HepG2 (cell line): Measurements from ENCODE around the gene FAM53C. TPM values are rescaled to one million over a fixed set of nuclear protein-coding genes. Genes with fewer than 3 reads are reported as not detected.
A peak's percentile ranks its signal among the peaks of the same experiment; 100 is the strongest.

Experiments used
- ATAC-seq: fragments of 200-7000 bp; cut with Tn5 transposase; 3 replicates; pipeline ENCODE4 v1.9.1; 2020; ENCODE audit warnings: mild to moderate bottlenecking, moderate library complexity
- BruUV-seq: library from RNA; stranded (reverse); fragments of 400-500 nt; replicated peaks from 2 replicates; lab custom pipeline; 2021; lab: Mats Ljungman, UMichigan
- CTCF ChIA-PET: fragments of 300-600 bp; formaldehyde crosslinking; extraction: SDS; loops from one replicate; lab custom pipeline; 2021; ENCODE audit warnings: low total read pairs, inconsistent platforms, low intra/inter-chr PET ratio; lab: Yijun Ruan, JAX
- POLR2A ChIA-PET: fragments of 350-600 bp; sonication (Branson Sonifier 250); formaldehyde crosslinking; loops from one replicate; lab custom pipeline; 2020; ENCODE audit warnings: antibody characterized with exemption, inconsistent platforms; lab: Yijun Ruan, JAX
- DNase-seq: peaks from one replicate; pipeline ENCODE4 v3.0.0-alpha.2; 2015; ENCODE audit warnings: low spot score
- FAIRE-seq: peaks from 3 replicates; lab custom pipeline; 2011; peaks lifted over from hg19 to GRCh38; lab: Jason Lieb, UNC
- H2AFZ ChIP-seq: one replicate; pipeline ENCODE4 v1.6.1; 2011; ENCODE audit warnings: low read length, inconsistent platforms
- H3K27ac ChIP-seq: fragments of 300-600 bp; 3 replicates; pipeline ENCODE4 v1.8.0; 2011; ENCODE audit warnings: mixed run types, mild to moderate bottlenecking, mixed read lengths, low read length, inconsistent platforms; ENCODE audit not compliant: insufficient read depth; ENCODE audit errors: extremely low read length
- H3K27me3 ChIP-seq, 2 experiments: fragments of 200-600 bp in 1 of 2; 2 replicates in 1 of 2; 3 replicates in 1 of 2; pipeline versions ENCODE4 v1.6.0 to v1.8.0; 2011; ENCODE audit warnings: low read length in 2 of 2, mild to moderate bottlenecking in 2 of 2, moderate library complexity in 2 of 2, inconsistent platforms in 1 of 2; ENCODE audit not compliant: insufficient read depth in 2 of 2, control insufficient read depth in 1 of 2
- H3K36me3 ChIP-seq, 2 experiments: fragments of 200-600 bp in 1 of 2; replicated peaks in 1 of 2; 2 replicates in 1 of 2; 3 replicates in 1 of 2; pipeline versions ENCODE4 v1.5.1 to v1.8.0; 2011; ENCODE audit warnings: low read length in 2 of 2, inconsistent platforms in 1 of 2; ENCODE audit not compliant: insufficient read depth in 2 of 2, control insufficient read depth in 1 of 2
- H3K4me1 ChIP-seq: 2 replicates; pipeline ENCODE4 v1.5.1; 2012; ENCODE audit warnings: low read length, inconsistent platforms; ENCODE audit not compliant: insufficient read depth
- H3K4me2 ChIP-seq: 2 replicates; pipeline ENCODE4 v1.6.0; 2011; ENCODE audit warnings: low read depth, low read length, inconsistent platforms
- H3K4me3 ChIP-seq, 3 experiments: fragments of 200-600 bp in 1 of 3; sonication (generic), shearing (Covaris generic) in 1 of 3; replicated peaks in 1 of 3; 2 replicates each; pipeline ENCODE4 v1.5.1; 2011 to 2016; ENCODE audit warnings: low read length in 3 of 3, inconsistent platforms in 2 of 3, low read depth in 2 of 3, mild to moderate bottlenecking in 2 of 3, control low read depth in 1 of 3, mixed read lengths in 1 of 3; ENCODE audit not compliant: insufficient read depth in 1 of 3
- H3K79me2 ChIP-seq: one replicate; pipeline ENCODE4 v1.6.1; 2011; ENCODE audit warnings: low read length, inconsistent platforms; ENCODE audit not compliant: insufficient read depth
- H3K9ac ChIP-seq: 2 replicates; pipeline ENCODE4 v1.6.0; 2011; ENCODE audit warnings: mild to moderate bottlenecking, low read depth, low read length, inconsistent platforms; ENCODE audit not compliant: insufficient read depth
- H3K9me3 ChIP-seq: 2 replicates; pipeline ENCODE4 v1.5.1; 2012; ENCODE audit warnings: mild to moderate bottlenecking, low read length
- H4K20me1 ChIP-seq: 2 replicates; pipeline ENCODE4 v1.6.0; 2011; ENCODE audit warnings: inconsistent platforms, mild to moderate bottlenecking, low read length, moderate library complexity; ENCODE audit not compliant: insufficient read depth
- ATRX ChIP-seq: sonication (generic); formaldehyde crosslinking; IDR thresholded peaks from 2 replicates; pipeline ENCODE4 v1.4.0; 2020; ENCODE audit warnings: missing genetic modification reagents, borderline replicate concordance
- BORCS8-MEF2B ChIP-seq: sonication (generic); formaldehyde crosslinking; IDR thresholded peaks from 2 replicates; pipeline ENCODE4 v1.8.0; 2022; ENCODE audit warnings: mild to moderate bottlenecking, missing genetic modification reagents
- CREM ChIP-seq, 2 experiments: sonication (generic) in 1 of 2; formaldehyde crosslinking in 1 of 2; IDR thresholded peaks; 2 replicates each; pipeline versions ENCODE4 v1.4.0 to v1.6.1; 2016 to 2020; ENCODE audit warnings: antibody characterized with exemption in 1 of 2, mild to moderate bottlenecking in 1 of 2, missing genetic modification reagents in 1 of 2
- ETV6 ChIP-seq: sonication (generic); formaldehyde crosslinking; conservative IDR thresholded peaks from 2 replicates; pipeline ENCODE4 v1.4.0; 2020; ENCODE audit warnings: missing genetic modification reagents
- GABPB1 ChIP-seq: IDR thresholded peaks from 2 replicates; pipeline ENCODE4 v1.6.1; 2016; ENCODE audit warnings: mild to moderate bottlenecking, missing genetic modification reagents, moderate library complexity, missing compliant biosample characterization
- GATAD1 ChIP-seq: IDR thresholded peaks from 2 replicates; pipeline ENCODE4 v1.6.1; 2016; ENCODE audit warnings: missing genetic modification reagents, missing compliant biosample characterization
- IRX3 ChIP-seq: sonication (generic); formaldehyde crosslinking; IDR thresholded peaks from 2 replicates; pipeline ENCODE4 v1.8.1; 2023; ENCODE audit warnings: mild to moderate bottlenecking, low read depth, missing genetic modification reagents, borderline replicate concordance
- MAZ ChIP-seq, 2 experiments: sonication (generic) in 1 of 2; formaldehyde crosslinking in 1 of 2; IDR thresholded peaks; 2 replicates each; pipeline versions ENCODE4 v1.5.0 to v1.6.1; 2012 to 2020; ENCODE audit warnings: low read depth in 2 of 2, mild to moderate bottlenecking in 2 of 2, borderline replicate concordance in 1 of 2, improper control_type of control experiment in 1 of 2, low read length in 1 of 2, missing genetic modification reagents in 1 of 2, moderate library complexity in 1 of 2
- NFIB ChIP-seq: sonication (generic); formaldehyde crosslinking; IDR thresholded peaks from 2 replicates; pipeline ENCODE4 v1.9.0; 2021; ENCODE audit warnings: missing genetic modification reagents, mild to moderate bottlenecking, borderline replicate concordance
- PHF21A ChIP-seq: sonication (generic); formaldehyde crosslinking; IDR thresholded peaks from 2 replicates; pipeline ENCODE4 v1.5.0; 2020; ENCODE audit warnings: mild to moderate bottlenecking, missing genetic modification reagents
- SIN3B ChIP-seq: fragments of 150-350 bp; IDR thresholded peaks from 2 replicates; pipeline ENCODE4 v1.6.1; 2014; ENCODE audit warnings: low read length
- SMYD3 ChIP-seq: sonication (generic); formaldehyde crosslinking; IDR thresholded peaks from 2 replicates; pipeline ENCODE4 v1.8.1; 2023; ENCODE audit warnings: mild to moderate bottlenecking, missing genetic modification reagents
- TCF12 ChIP-seq, 2 experiments: fragments of 450-650 bp in 1 of 2; sonication (generic) in 1 of 2; formaldehyde crosslinking in 1 of 2; IDR thresholded peaks; 2 replicates each; pipeline versions ENCODE4 v1.6.1 to v1.8.0; 2017 to 2022; ENCODE audit warnings: antibody characterized with exemption in 1 of 2, mild to moderate bottlenecking in 1 of 2, missing genetic modification reagents in 1 of 2, moderate library complexity in 1 of 2
- THAP11 ChIP-seq: IDR thresholded peaks from 2 replicates; pipeline ENCODE4 v1.6.1; 2016; ENCODE audit warnings: missing biosample characterization, missing genetic modification reagents
- U2AF1 ChIP-seq: fragments of 200-400 bp; formaldehyde crosslinking; optimal IDR thresholded peaks from 2 replicates; pipeline ENCODE3; 2017; ENCODE audit warnings: mild to moderate bottlenecking, low read depth, low read length
- YEATS4 ChIP-seq: sonication (generic); formaldehyde crosslinking; IDR thresholded peaks from 2 replicates; pipeline ENCODE4 v1.4.0; 2020; ENCODE audit warnings: missing genetic modification reagents, borderline replicate concordance
- ZBTB38 ChIP-seq: sonication (generic); formaldehyde crosslinking; IDR thresholded peaks from 2 replicates; pipeline ENCODE4 v1.5.1; 2020; ENCODE audit warnings: mild to moderate bottlenecking, missing genetic modification reagents
- ZFX ChIP-seq: sonication (generic); formaldehyde crosslinking; IDR thresholded peaks from 2 replicates; pipeline ENCODE4 v1.4.0; 2020; ENCODE audit warnings: mild to moderate bottlenecking, low read depth, missing genetic modification reagents, moderate library complexity
- ZNF143 ChIP-seq: sonication (generic); formaldehyde crosslinking; IDR thresholded peaks from 2 replicates; pipeline ENCODE4 v1.4.0; 2020; ENCODE audit warnings: missing genetic modification reagents
- ZNF33A ChIP-seq: sonication (generic); formaldehyde crosslinking; IDR thresholded peaks from 2 replicates; pipeline ENCODE4 v1.5.1; 2020; ENCODE audit warnings: missing genetic modification reagents, mild to moderate bottlenecking, moderate library complexity, borderline replicate concordance
- WGBS: methylation state at CpG from one replicate; pipeline ENCODE4 v1.1.6; 2017; ENCODE audit warnings: low lambda C conversion rate; 5-methylcytosine and 5-hydroxymethylcytosine counted together
- in situ Hi-C: cut with HindIII; loops from 2 replicates; pipeline ENCODE4 v1.10.0; 2017; ENCODE audit warnings: low pct_unique_long_range_greater_than_20kb; ENCODE audit not compliant: extremely low pct_ligation_motif_present
- intact Hi-C: fragments of 100-400 bp; cut with micrococcal nuclease; formaldehyde crosslinking; loops from one replicate; pipeline ENCODE4 v1.10.0; 2022; ENCODE audit not compliant: unreplicated experiment
- polyA plus RNA-seq, 8 experiments: library from polyadenylated mRNA; depleted of rRNA in 3 of 8; stranded (reverse) in 7 of 8; unstranded in 1 of 8; fragments of >200 nt; fragmentation: Illumina TruSeq in 4 of 8; extraction: Trizol in 4 of 8; gene quantifications; 2 replicates each; pipeline versions ENCODE4 v1.2.1 to v1.2.3, GENCODE V29; 2011 to 2016; ENCODE audit warnings: low read depth in 4 of 8, missing spikeins in 1 of 8, mixed read lengths in 1 of 8; ENCODE audit not compliant: insufficient read depth in 1 of 8
- total RNA-seq, 5 experiments: library from RNA; depleted of rRNA; stranded (reverse); fragments of >200 nt; fragmentation: Illumina TruSeq; extraction: Trizol; gene quantifications; 2 replicates each; pipeline ENCODE4 v1.2.3, GENCODE V29; 2016; ENCODE audit warnings: low read depth in 1 of 5
- TF ChIP-seq, protein P1 (sequence below): sonication (generic); formaldehyde crosslinking; IDR thresholded peaks from 2 replicates; pipeline ENCODE4 v1.8.0; 2022; ENCODE audit warnings: missing genetic modification reagents, mild to moderate bottlenecking, borderline replicate concordance
- TF ChIP-seq, protein P2 (sequence below): sonication (generic); formaldehyde crosslinking; IDR thresholded peaks from 2 replicates; pipeline ENCODE4 v1.4.0; 2020; ENCODE audit warnings: mild to moderate bottlenecking, missing genetic modification reagents

Gene FAM53C
- total and polyA plus RNA-seq, 2 of the 13 experiments (the other 11 are each of a cell fraction or from before 2014, with no cell fraction given) = 26.9 to 30.1 TPM

DNA sequence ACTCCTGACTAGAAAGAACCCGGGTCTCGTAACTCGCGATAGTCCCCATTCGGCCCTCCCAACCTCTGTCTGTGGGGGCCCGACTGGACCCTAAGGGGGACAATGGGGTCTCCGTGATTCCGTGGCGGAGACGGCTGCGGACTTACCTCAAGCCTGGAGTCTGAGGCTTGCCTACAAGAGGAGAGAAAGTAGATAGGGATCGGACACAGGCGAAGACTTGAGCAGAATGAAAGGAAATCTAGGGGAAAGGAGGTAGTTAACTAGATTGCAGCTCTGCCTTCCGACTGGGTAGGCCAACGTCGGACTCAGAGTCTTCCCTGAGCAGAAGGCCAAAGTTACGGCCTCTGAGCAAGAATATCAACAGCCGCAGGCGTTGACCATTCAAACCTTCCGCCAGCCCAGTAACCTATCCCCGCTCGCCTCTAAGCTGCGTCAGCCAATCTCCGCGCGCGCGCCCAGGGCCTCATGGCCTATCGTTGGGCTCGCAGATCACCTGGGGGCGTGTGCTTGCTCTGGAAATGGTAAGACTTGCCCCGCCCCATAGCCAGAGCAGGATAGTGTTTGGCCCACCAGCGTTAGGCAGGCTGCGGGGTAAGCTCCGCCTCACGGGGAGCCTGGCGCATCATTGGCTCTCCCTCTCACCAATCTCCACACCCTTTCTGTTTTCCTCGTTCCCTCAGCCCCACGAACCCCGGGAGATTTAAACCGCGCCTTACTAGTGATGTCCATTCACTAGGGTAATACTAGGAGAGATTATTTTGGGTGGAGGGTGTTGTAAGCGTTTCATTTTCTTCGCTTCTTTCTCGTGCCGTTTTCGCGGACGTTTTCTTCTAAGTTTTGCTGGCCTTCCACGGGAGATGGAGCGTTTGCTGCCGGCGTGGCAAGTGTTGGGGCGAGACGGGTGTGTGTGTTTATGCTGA lies 6.4 kb upstream of the FAM53C start, which contains the start of gene CDC25C:
Gene CDC25C (minus strand): TSS at position 356 of the 920 bp plus-strand sequence. CDS start 624 bp downstream, outside the sequence.
- Histone ChIP-seq H3K4me2 (peak within 1 kb of the TSS; percentile 94), H2AFZ (peak within 1 kb of the TSS; percentile 91), H3K4me1 (peaks cover 45% of the 10 kb centered on the region), H3K4me3 (peak within 1 kb of the TSS; percentile 80 to 88 (median 85)), H3K79me2 (peaks cover 17% of the 10 kb centered on the region), H3K9ac (peak within 1 kb of the TSS; percentile 83), H3K27ac (peak within 1 kb of the TSS; percentile 83), H3K9me3 (no peaks in the 10 kb centered on the region), H4K20me1 (no peaks in the 10 kb centered on the region), H3K36me3 (peaks cover 0 to 10% of the 10 kb centered on the region in 2 experiments; a peak in 2 of 5 replicates), H3K27me3 (no peaks in the 10 kb centered on the region; a peak in 1 of 5 replicates)
- ATAC-seq (peak; percentile 99), FAIRE-seq (peak; percentile 89), DNase-seq (peak; percentile 98)
- no TSS peak for BruUV-seq
- intact Hi-C loops (loop anchor here (10.0 kb wide), 1 partner anchor 213 kb away; the partner anchor contains the start of gene ETF1), in situ Hi-C loops (no loop called here)
- WGBS = under 1% methylated on average over 45 of the region's 55 CpGs
- ChIA-PET CTCF (no interaction called here), POLR2A (interaction anchor here (0.5 to 1.5 kb wide), 6 partner anchors 9 to 153 kb away, joined by 3 to 15 read pairs (median 4); partner anchors contain the start of genes CDC23, KDM3B and KIF20A)
- TF ChIP-seq GATAD1 (CRISPR knock-in tag) (peak; percentile 94), PHF21A (CRISPR knock-in tag) (peak; percentile 65), CREM (IDR thresholded peaks at IDR 0.05) (peak; percentile 50; the same call in 1 of the 2 replicates), CREM (CRISPR knock-in tag; IDR thresholded peaks at IDR 0.05) (no peak), BORCS8-MEF2B (CRISPR knock-in tag) (peak; percentile 95), ZBTB38 (CRISPR knock-in tag) (no peak; the same call in 1 of the 2 replicates), SMYD3 (CRISPR knock-in tag) (peak; percentile 68), ATRX (CRISPR knock-in tag) (no peak), MAZ (IDR thresholded peaks at IDR 0.05; ENCODE audit: borderline replicate concordance, low read depth, low read length) (no peak), MAZ (CRISPR knock-in tag; IDR thresholded peaks at IDR 0.05; ENCODE audit: low read depth) (0 out of 2 replicates have a peak, but pooled peaks have one; percentile 16), ZFX (peak; percentile 95), ZNF143 (CRISPR knock-in tag) (peak; percentile 48; the same call in 1 of the 2 replicates), YEATS4 (CRISPR knock-in tag) (peak; percentile 70; the same call in 1 of the 2 replicates), SIN3B (peak; percentile 98), TCF12 (IDR thresholded peaks at IDR 0.05) (no peak), TCF12 (CRISPR knock-in tag; IDR thresholded peaks at IDR 0.05) (no peak), U2AF1 (no peak), IRX3 (CRISPR knock-in tag) (no peak), ETV6 (CRISPR knock-in tag) (no peak), NFIB (CRISPR knock-in tag) (no peak), GABPB1 (CRISPR knock-in tag) (peak; percentile 70), THAP11 (CRISPR knock-in tag) (peak; percentile 71), ZNF33A (CRISPR knock-in tag) (no peak)
- TF ChIP-seq, protein P1, sequence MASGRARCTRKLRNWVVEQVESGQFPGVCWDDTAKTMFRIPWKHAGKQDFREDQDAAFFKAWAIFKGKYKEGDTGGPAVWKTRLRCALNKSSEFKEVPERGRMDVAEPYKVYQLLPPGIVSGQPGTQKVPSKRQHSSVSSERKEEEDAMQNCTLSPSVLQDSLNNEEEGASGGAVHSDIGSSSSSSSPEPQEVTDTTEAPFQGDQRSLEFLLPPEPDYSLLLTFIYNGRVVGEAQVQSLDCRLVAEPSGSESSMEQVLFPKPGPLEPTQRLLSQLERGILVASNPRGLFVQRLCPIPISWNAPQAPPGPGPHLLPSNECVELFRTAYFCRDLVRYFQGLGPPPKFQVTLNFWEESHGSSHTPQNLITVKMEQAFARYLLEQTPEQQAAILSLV (CRISPR knock-in tag) = peak; percentile 24; the same call in 1 of the 2 replicates
- TF ChIP-seq, protein P2, sequence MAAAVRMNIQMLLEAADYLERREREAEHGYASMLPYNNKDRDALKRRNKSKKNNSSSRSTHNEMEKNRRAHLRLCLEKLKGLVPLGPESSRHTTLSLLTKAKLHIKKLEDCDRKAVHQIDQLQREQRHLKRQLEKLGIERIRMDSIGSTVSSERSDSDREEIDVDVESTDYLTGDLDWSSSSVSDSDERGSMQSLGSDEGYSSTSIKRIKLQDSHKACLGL (CRISPR knock-in tag) = peak; percentile 72; the same call in 1 of the 2 replicates
